IMR-90 (cell line): Measurements from ENCODE around the gene PODXL. TPM values are rescaled to one million over a fixed set of nuclear protein-coding genes. Genes with fewer than 3 reads are reported as not detected.
"Not testable (repeated sequence)": the region's sequence is repeated elsewhere in the genome, so short reads cannot be mapped to it uniquely, and the experiment has no call there.

Experiments used
- ATAC-seq: fragments of 200-7000 bp; cut with Tn5 transposase; 2 replicates; pipeline ENCODE4 v1.9.1; 2020; ENCODE audit warnings: low read depth, mild to moderate bottlenecking, moderate library complexity
- BruUV-seq: library from RNA; stranded (reverse); fragments of 400-500 nt; replicated peaks from 2 replicates; lab custom pipeline; 2021; lab: Mats Ljungman, UMichigan
- CTCF ChIA-PET: fragments of 300-600 bp; formaldehyde crosslinking; extraction: SDS; loops from one replicate; lab custom pipeline; 2021; ENCODE audit warnings: antibody characterized with exemption; lab: Yijun Ruan, JAX
- POLR2A ChIA-PET: fragments of 300-600 bp; sonication (Branson Sonifier 250); formaldehyde crosslinking; loops from one replicate; lab custom pipeline; 2022; ENCODE audit warnings: antibody characterized with exemption; ENCODE audit not compliant: unreplicated experiment; lab: Charles Lee
- DNase-seq: peaks from one replicate; pipeline ENCODE4 v3.0.0; 2013
- H2AFZ ChIP-seq: replicated peaks from 2 replicates; pipeline ENCODE3; 2013; ENCODE audit warnings: low read length, mild to moderate bottlenecking; ENCODE audit not compliant: poor library complexity
- H2AK5ac ChIP-seq: 2 replicates; pipeline ENCODE4 v1.6.1; 2013; ENCODE audit warnings: low read depth, low read length, inconsistent platforms
- H2AK9ac ChIP-seq: replicated peaks from 2 replicates; pipeline ENCODE3; 2013; ENCODE audit warnings: mild to moderate bottlenecking, low read depth, low read length, moderate library complexity; ENCODE audit not compliant: poor library complexity
- H2BK120ac ChIP-seq: 2 replicates; pipeline ENCODE4 v1.6.1; 2013; ENCODE audit warnings: low read depth, low read length, inconsistent platforms
- H2BK15ac ChIP-seq: 3 replicates; pipeline ENCODE4 v1.6.1; 2013; ENCODE audit warnings: low read depth, low read length, inconsistent platforms
- H2BK20ac ChIP-seq: 2 replicates; pipeline ENCODE4 v1.6.1; 2013; ENCODE audit warnings: low read depth, mild to moderate bottlenecking, inconsistent platforms, low read length, moderate library complexity
- H2BK5ac ChIP-seq: 2 replicates; pipeline ENCODE4 v1.6.1; 2013; ENCODE audit warnings: mild to moderate bottlenecking, low read depth, low read length, inconsistent platforms; ENCODE audit not compliant: poor library complexity, severe bottlenecking
- H3K14ac ChIP-seq: replicated peaks from 2 replicates; pipeline ENCODE4 v1.6.1; 2013; ENCODE audit warnings: low read depth, low read length, inconsistent platforms
- H3K18ac ChIP-seq: 2 replicates; pipeline ENCODE4 v1.6.1; 2013; ENCODE audit warnings: low read depth, low read length, control low read depth
- H3K23ac ChIP-seq: 2 replicates; pipeline ENCODE4 v1.6.1; 2013; ENCODE audit warnings: low read depth, low read length, inconsistent platforms
- H3K27ac ChIP-seq: 2 replicates; pipeline ENCODE4 v1.5.1; 2013; ENCODE audit warnings: mild to moderate bottlenecking, control low read depth, low read length; ENCODE audit not compliant: insufficient read depth
- H3K27me3 ChIP-seq: 2 replicates; pipeline ENCODE4 v1.6.1; 2013; ENCODE audit warnings: low read length; ENCODE audit not compliant: control insufficient read depth, insufficient read depth
- H3K36me3 ChIP-seq: 2 replicates; pipeline ENCODE4 v1.6.1; 2013; ENCODE audit warnings: low read length, mixed read lengths; ENCODE audit not compliant: control insufficient read depth, insufficient read depth
- H3K4ac ChIP-seq: 2 replicates; pipeline ENCODE4 v1.6.1; 2013; ENCODE audit warnings: low read depth, low read length, inconsistent platforms
- H3K4me1 ChIP-seq: 2 replicates; pipeline ENCODE4 v1.6.1; 2013; ENCODE audit warnings: low read length, mixed read lengths; ENCODE audit not compliant: control insufficient read depth, insufficient read depth
- H3K4me2 ChIP-seq: 2 replicates; pipeline ENCODE4 v1.6.1; 2013; ENCODE audit warnings: low read depth, mild to moderate bottlenecking, control low read depth, low read length, moderate library complexity
- H3K4me3 ChIP-seq: 2 replicates; pipeline ENCODE4 v1.5.1; 2013; ENCODE audit warnings: low read depth, mild to moderate bottlenecking, control low read depth, low read length, moderate library complexity; ENCODE audit not compliant: insufficient read depth
- H3K56ac ChIP-seq: 2 replicates; pipeline ENCODE4 v1.6.1; 2013; ENCODE audit warnings: low read length, inconsistent platforms; ENCODE audit not compliant: insufficient read depth; ENCODE audit errors: extremely low read depth
- H3K79me1 ChIP-seq, 2 experiments: 2 replicates each; pipeline ENCODE4 v1.6.1; 2013; ENCODE audit warnings: low read length in 2 of 2, inconsistent platforms in 1 of 2, low read depth in 1 of 2
- H3K9ac ChIP-seq: 2 replicates; pipeline ENCODE4 v1.6.1; 2013; ENCODE audit warnings: low read depth, low read length, control low read depth
- H3K9me1 ChIP-seq: 2 replicates; pipeline ENCODE4 v1.6.1; 2013; ENCODE audit warnings: low read length, inconsistent platforms; ENCODE audit not compliant: insufficient read depth
- H3K9me3 ChIP-seq: 2 replicates; pipeline ENCODE4 v1.6.1; 2013; ENCODE audit warnings: low read length; ENCODE audit not compliant: control insufficient read depth, insufficient read depth
- H4K20me1 ChIP-seq: 2 replicates; pipeline ENCODE4 v1.6.1; 2013; ENCODE audit warnings: low read length, inconsistent platforms; ENCODE audit not compliant: insufficient read depth
- H4K5ac ChIP-seq: 2 replicates; pipeline ENCODE4 v1.6.1; 2013; ENCODE audit warnings: mild to moderate bottlenecking, low read depth, low read length, control low read depth
- H4K8ac ChIP-seq, 2 experiments: 2 replicates each; pipeline ENCODE4 v1.6.1; 2013; ENCODE audit warnings: low read depth in 2 of 2, low read length in 2 of 2, control low read depth in 1 of 2, inconsistent platforms in 1 of 2
- H4K91ac ChIP-seq: 2 replicates; pipeline ENCODE4 v1.6.1; 2013; ENCODE audit warnings: low read depth, low read length, inconsistent platforms; ENCODE audit not compliant: insufficient read depth
- dilution Hi-C: fragments of 300-500 bp; cut with HindIII; formaldehyde crosslinking; loops from one replicate; pipeline ENCODE4 v1.14.3; 2018; ENCODE audit warnings: low sequenced_read_pairs; ENCODE audit not compliant: unreplicated experiment
- in situ Hi-C: fragments of 300-500 bp; cut with MboI; formaldehyde crosslinking; loops from 3 replicates; pipeline ENCODE4 v1.14.3; 2019; ENCODE audit warnings: low sequenced_read_pairs, inconsistent platforms, mixed read lengths
- intact Hi-C: fragments of 100-400 bp; cut with micrococcal nuclease; formaldehyde crosslinking; loops from 2 replicates; pipeline ENCODE4 v1.10.0; 2022
- polyA plus RNA-seq, 3 experiments: library from polyadenylated mRNA; depleted of rRNA; stranded (reverse); fragments of >200 nt; gene quantifications; 2 replicates each; pipeline ENCODE4 v1.2.3, GENCODE V29; 2012; ENCODE audit warnings: low replicate concordance in 1 of 3
- total RNA-seq: library from RNA; depleted of rRNA; stranded (reverse); fragments of >200 nt; gene quantifications from 2 replicates; pipeline ENCODE4 v1.2.3, GENCODE V29; 2012

The PODXL gene
- total and polyA plus RNA-seq, 2 of the 4 experiments (the other 2 are of a cell fraction), result 1.3 to 3.8 TPM

DNA sequence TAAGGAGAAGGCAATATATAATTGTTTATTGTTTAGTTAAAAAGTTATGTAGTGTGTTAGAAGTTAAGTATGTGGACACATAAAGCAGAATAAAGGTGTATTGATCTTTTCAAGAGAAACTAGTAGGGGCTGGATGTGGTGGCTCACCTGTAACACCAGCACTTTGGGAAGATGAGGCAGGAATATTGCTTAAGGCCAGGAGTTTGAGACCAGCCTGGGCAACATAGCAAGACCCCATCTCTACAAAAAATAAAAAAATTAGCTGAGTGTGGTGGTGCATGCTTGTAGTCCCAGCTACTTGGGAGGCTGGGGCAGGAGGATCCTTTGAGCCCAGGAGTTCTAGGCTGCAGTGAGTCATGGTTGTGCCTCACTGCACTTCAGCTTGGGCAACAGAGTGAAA, 93.7 kb downstream of the PODXL start:
- H2AFZ ChIP-seq, H3K79me1 ChIP-seq, H3K9me3 ChIP-seq, H3K4ac ChIP-seq, H2BK120ac ChIP-seq, H3K4me3 ChIP-seq, H2BK20ac ChIP-seq, H3K9ac ChIP-seq, H3K4me1 ChIP-seq, H3K56ac ChIP-seq, H4K5ac ChIP-seq, DNase-seq, ATAC-seq, dilution Hi-C loops, H3K9me1 ChIP-seq, H2AK5ac ChIP-seq, H3K27ac ChIP-seq, H2BK5ac ChIP-seq, H3K23ac ChIP-seq, H4K91ac ChIP-seq, BruUV-seq, H3K4me2 ChIP-seq, CTCF ChIA-PET, H4K8ac ChIP-seq, H3K14ac ChIP-seq, POLR2A ChIA-PET, H2AK9ac ChIP-seq, H4K20me1 ChIP-seq, H3K18ac ChIP-seq, in situ Hi-C loops, intact Hi-C loops, H3K27me3 ChIP-seq, H2BK15ac ChIP-seq: not testable (repeated sequence)
- H3K36me3 ChIP-seq, result peaks cover 19% of the 10 kb centered on the region
